Caco-2 (cell line): Measurements from ENCODE around the gene HSD17B11. TPM values are rescaled to one million over a fixed set of nuclear protein-coding genes. Genes with fewer than 3 reads are reported as not detected.
"Not testable (repeated sequence)": the region's sequence is repeated elsewhere in the genome, so short reads cannot be mapped to it uniquely, and the experiment has no call there.

Source experiments
- BruUV-seq: library from RNA; stranded (reverse); fragments of 400-500 nt; replicated peaks from 2 replicates; lab custom pipeline; 2021; lab: Mats Ljungman, UMichigan
- CTCF ChIA-PET: fragments of 300-600 bp; sonication (Branson Sonifier 250); formaldehyde crosslinking; loops from one replicate; lab custom pipeline; 2022; ENCODE audit warnings: antibody characterized with exemption; lab: Charles Lee
- POLR2A ChIA-PET: fragments of 300-600 bp; sonication (Branson Sonifier 250); formaldehyde crosslinking; loops from one replicate; lab custom pipeline; 2022; ENCODE audit warnings: antibody characterized with exemption; lab: Charles Lee
- DNase-seq, 2 experiments: peaks; one replicate each; pipeline versions ENCODE4 v3.0.0 to v3.0.0-alpha.2; 2020 to 2022
- H3K27me3 ChIP-seq: replicated peaks from 2 replicates; pipeline ENCODE4 v1.6.0; 2011; ENCODE audit warnings: low read length; ENCODE audit not compliant: control insufficient read depth, insufficient read depth
- H3K36me3 ChIP-seq: 2 replicates; pipeline ENCODE4 v1.5.1; 2011; ENCODE audit warnings: low read length; ENCODE audit not compliant: control insufficient read depth, insufficient read depth
- H3K4me1 ChIP-seq: fragments of 250-450 bp; sonication (Bioruptor Pico); 2 replicates; pipeline ENCODE4 v1.5.1; 2020; ENCODE audit warnings: mild to moderate bottlenecking
- H3K4me3 ChIP-seq: 2 replicates; pipeline ENCODE4 v1.5.1; 2011; ENCODE audit warnings: low read depth, mild to moderate bottlenecking, control low read depth, low read length
- H3K9me3 ChIP-seq: fragments of 250-450 bp; sonication (Bioruptor Pico); 2 replicates; pipeline ENCODE4 v1.5.1; 2020; ENCODE audit warnings: mild to moderate bottlenecking, moderate library complexity
- H3K27ac Mint-ChIP-seq: one replicate; pipeline ENCODE4 v1.8.0; 2022; ENCODE audit warnings: mixed read lengths; ENCODE audit not compliant: unreplicated experiment
- H3K27me3 Mint-ChIP-seq: one replicate; pipeline ENCODE4 v1.8.0; 2022; ENCODE audit warnings: mixed read lengths; ENCODE audit not compliant: insufficient read depth, unreplicated experiment
- H3K36me3 Mint-ChIP-seq: one replicate; pipeline ENCODE4 v1.8.0; 2022; ENCODE audit warnings: mild to moderate bottlenecking, mixed read lengths; ENCODE audit not compliant: insufficient read depth, unreplicated experiment
- H3K4me1 Mint-ChIP-seq: one replicate; pipeline ENCODE4 v1.8.0; 2022; ENCODE audit warnings: low read depth, mixed read lengths; ENCODE audit not compliant: unreplicated experiment
- H3K4me3 Mint-ChIP-seq: one replicate; pipeline ENCODE4 v1.8.0; 2022; ENCODE audit warnings: mild to moderate bottlenecking, moderate library complexity, mixed read lengths; ENCODE audit not compliant: unreplicated experiment
- H3K9me3 Mint-ChIP-seq: one replicate; pipeline ENCODE4 v1.8.0; 2022; ENCODE audit warnings: mixed read lengths; ENCODE audit not compliant: unreplicated experiment
- intact Hi-C: fragments of 100-400 bp; cut with micrococcal nuclease; formaldehyde crosslinking; loops from one replicate; pipeline ENCODE4 v1.10.0; 2022; ENCODE audit not compliant: unreplicated experiment
- total RNA-seq: library from RNA; stranded (reverse); gene quantifications from 2 replicates; pipeline ENCODE4 v1.2.3, GENCODE V29; 2022
- TF ChIP-seq, protein P1 (sequence below), 2 experiments: fragments of 200-600 bp in 1 of 2; IDR thresholded peaks; 1 replicate in 1 of 2; 2 replicates in 1 of 2; pipeline versions ENCODE4 v1.5.1 to v1.8.0; 2011 to 2022; ENCODE audit warnings: antibody characterized with exemption in 1 of 2, control low read depth in 1 of 2, inconsistent platforms in 1 of 2, low read depth in 1 of 2, low read length in 1 of 2, mild to moderate bottlenecking in 1 of 2, moderate library complexity in 1 of 2; ENCODE audit not compliant: insufficient read depth in 1 of 2, severe bottlenecking in 1 of 2, unreplicated experiment in 1 of 2

The HSD17B11 gene
- total RNA-seq, 1 experiment from 2014 or later, result 42.8 TPM

- no peaks in the 10 kb centered on the region for H3K27me3 Mint-ChIP-seq
- H3K4me1 ChIP-seq, result peaks cover 17% of the 10 kb centered on the region
- H3K4me1 Mint-ChIP-seq, result peaks cover 13% of the 10 kb centered on the region
- peak within 1 kb of the TSS; percentile 79 for H3K4me3 ChIP-seq
- peak; percentile 93 to 95 for DNase-seq
- CTCF ChIA-PET, result interaction anchor here (1.1 kb wide), 1 partner anchor 32 kb away, joined by 3 read pairs; the partner anchor contains the start of gene HSD17B11
- TSS peak; percentile 95 for BruUV-seq
- H3K36me3 Mint-ChIP-seq, result peaks cover 4% of the 10 kb centered on the region
- no peaks in the 10 kb centered on the region for H3K9me3 ChIP-seq
- intact Hi-C loops, result loop anchor here (1.0 to 2.0 kb wide), 4 partner anchors 13 to 47 kb away; partner anchors contain the start of gene HSD17B11
- TF ChIP-seq, protein P1, sequence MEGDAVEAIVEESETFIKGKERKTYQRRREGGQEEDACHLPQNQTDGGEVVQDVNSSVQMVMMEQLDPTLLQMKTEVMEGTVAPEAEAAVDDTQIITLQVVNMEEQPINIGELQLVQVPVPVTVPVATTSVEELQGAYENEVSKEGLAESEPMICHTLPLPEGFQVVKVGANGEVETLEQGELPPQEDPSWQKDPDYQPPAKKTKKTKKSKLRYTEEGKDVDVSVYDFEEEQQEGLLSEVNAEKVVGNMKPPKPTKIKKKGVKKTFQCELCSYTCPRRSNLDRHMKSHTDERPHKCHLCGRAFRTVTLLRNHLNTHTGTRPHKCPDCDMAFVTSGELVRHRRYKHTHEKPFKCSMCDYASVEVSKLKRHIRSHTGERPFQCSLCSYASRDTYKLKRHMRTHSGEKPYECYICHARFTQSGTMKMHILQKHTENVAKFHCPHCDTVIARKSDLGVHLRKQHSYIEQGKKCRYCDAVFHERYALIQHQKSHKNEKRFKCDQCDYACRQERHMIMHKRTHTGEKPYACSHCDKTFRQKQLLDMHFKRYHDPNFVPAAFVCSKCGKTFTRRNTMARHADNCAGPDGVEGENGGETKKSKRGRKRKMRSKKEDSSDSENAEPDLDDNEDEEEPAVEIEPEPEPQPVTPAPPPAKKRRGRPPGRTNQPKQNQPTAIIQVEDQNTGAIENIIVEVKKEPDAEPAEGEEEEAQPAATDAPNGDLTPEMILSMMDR (IDR thresholded peaks at IDR 0.05; ENCODE audit: insufficient read depth in 1 of 2, low read depth in 1 of 2, low read length in 1 of 2, severe bottlenecking in 1 of 2, unreplicated experiment in 1 of 2), result no peak
- POLR2A ChIA-PET, result interaction anchor here (1.1 to 1.8 kb wide), 2 partner anchors 31 to 39 kb away, joined by 3 to 12 read pairs; partner anchors contain the start of gene HSD17B11
- H3K27ac Mint-ChIP-seq, result peak within 1 kb of the TSS; percentile 96
- H3K4me3 Mint-ChIP-seq, result peak within 1 kb of the TSS; percentile 94
- H3K36me3 ChIP-seq, result no peaks in the 10 kb centered on the region
- H3K9me3 Mint-ChIP-seq, result no peaks in the 10 kb centered on the region
- H3K27me3 ChIP-seq, result no peaks in the 10 kb centered on the region
These were observed 31.4 kb upstream of the HSD17B11 start, which contains the start of gene NUDT9 for GRCh38 chr4:87422104-87423052. NUDT9 (plus strand) TSS chr4:87422573; CDS start chr4:87422906, 333 bp downstream.

- peaks cover 13% of the 10 kb centered on the region for H3K4me1 ChIP-seq
- intact Hi-C loops, result no loop called here
- TF ChIP-seq, protein P1 (IDR thresholded peaks at IDR 0.05; ENCODE audit: insufficient read depth in 1 of 2, low read depth in 1 of 2, low read length in 1 of 2, severe bottlenecking in 1 of 2, unreplicated experiment in 1 of 2), result no peak
- no peak overlapping the region for H3K27ac Mint-ChIP-seq
- H3K4me3 ChIP-seq, result no peak overlapping the region
- H3K9me3 ChIP-seq, result no peaks in the 10 kb centered on the region
- ChIA-PET CTCF (no interaction called here), POLR2A (no interaction called here)
- peaks cover 13% of the 10 kb centered on the region for H3K4me1 Mint-ChIP-seq
- H3K27me3 Mint-ChIP-seq, result no peaks in the 10 kb centered on the region
- no peaks in the 10 kb centered on the region for H3K36me3 ChIP-seq
- DNase-seq, result no peak
- H3K27me3 ChIP-seq, result no peaks in the 10 kb centered on the region
- BruUV-seq, result no TSS peak
- peaks cover 4% of the 10 kb centered on the region for H3K36me3 Mint-ChIP-seq
- H3K9me3 Mint-ChIP-seq, result no peaks in the 10 kb centered on the region
- peak overlapping the region; percentile 31 for H3K4me3 Mint-ChIP-seq
These were observed 29.4 kb upstream of the HSD17B11 start for GRCh38 chr4:87420276-87420830.

DNA sequence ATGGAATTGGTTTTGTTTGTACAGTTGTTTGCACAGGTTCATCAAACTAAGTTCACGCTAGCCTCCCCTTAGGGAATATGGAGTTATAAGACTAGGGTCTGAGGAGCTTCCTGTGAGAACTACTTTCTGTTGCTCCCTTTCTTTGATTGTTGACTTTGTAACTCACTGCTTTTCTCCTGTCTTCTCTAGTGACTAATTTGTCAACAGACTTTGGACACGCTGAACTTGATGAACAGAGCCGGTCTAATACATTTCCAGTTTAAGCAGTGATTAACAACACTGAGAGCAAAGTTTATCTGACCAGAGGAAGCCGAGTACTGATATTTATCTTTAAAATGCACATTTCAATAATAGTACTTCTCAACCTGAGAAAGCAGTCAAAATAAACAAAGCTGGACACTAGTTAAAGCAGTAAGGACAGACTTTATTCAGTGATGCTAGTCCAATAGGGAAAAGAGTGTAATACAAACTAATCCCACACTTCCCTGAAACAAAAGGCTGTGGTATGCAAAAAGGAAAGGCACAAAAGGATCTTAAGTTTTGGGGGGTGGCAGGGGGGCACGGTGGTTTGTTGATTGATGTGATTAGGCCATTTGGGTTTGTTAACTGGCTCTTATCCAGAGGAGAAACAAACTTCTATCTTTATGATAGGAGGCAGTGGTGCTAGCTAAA is 28.7 kb upstream of the HSD17B11 start:
- Histone ChIP-seq H3K4me1 (peaks cover 13% of the 10 kb centered on the region), H3K27me3 (no peaks in the 10 kb centered on the region), H3K9me3 (no peaks in the 10 kb centered on the region), H3K36me3 (no peaks in the 10 kb centered on the region), H3K4me3 (no peak overlapping the region)
- ChIA-PET CTCF (no interaction called here), POLR2A (interaction anchor here (1.0 kb wide), 1 partner anchor 29 kb away, joined by 5 read pairs; the partner anchor contains the start of gene HSD17B11)
- Mint-ChIP-seq H3K4me3 (peak overlapping the region; percentile 31), H3K4me1 (peaks cover 13% of the 10 kb centered on the region), H3K27ac (no peak overlapping the region), H3K9me3 (no peaks in the 10 kb centered on the region), H3K27me3 (no peaks in the 10 kb centered on the region), H3K36me3 (peaks cover 4% of the 10 kb centered on the region)
- no TSS peak for BruUV-seq
- TF ChIP-seq, protein P1 (IDR thresholded peaks at IDR 0.05; ENCODE audit: insufficient read depth in 1 of 2, low read depth in 1 of 2, low read length in 1 of 2, severe bottlenecking in 1 of 2, unreplicated experiment in 1 of 2), result no peak
- DNase-seq, result peak in 1 of 2 experiments; percentile 22
- intact Hi-C loops, result no loop called here

DNA sequence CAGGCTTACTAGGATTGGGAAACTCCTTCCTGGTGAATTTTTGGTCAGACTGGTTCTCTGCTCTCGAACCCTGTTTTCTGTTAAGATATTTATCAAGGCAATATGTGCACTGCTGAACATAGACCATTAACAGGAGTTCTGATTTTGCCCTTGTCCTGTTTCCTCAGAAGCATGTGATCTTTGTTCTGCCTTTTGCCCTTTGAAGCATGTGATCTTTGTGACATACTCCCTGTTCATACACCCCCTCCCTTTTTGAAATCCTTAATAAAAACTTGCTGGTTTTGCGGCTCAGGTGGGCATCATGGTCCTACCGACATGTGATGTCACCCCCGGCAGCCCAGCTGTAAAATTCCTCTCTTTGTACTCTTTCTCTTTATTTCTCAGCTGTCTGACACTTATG is 27.4 kb upstream of the HSD17B11 start:
- H3K27ac Mint-ChIP-seq, H3K36me3 ChIP-seq, H3K36me3 Mint-ChIP-seq, H3K9me3 Mint-ChIP-seq, BruUV-seq, H3K4me3 ChIP-seq, intact Hi-C loops, H3K27me3 Mint-ChIP-seq, DNase-seq, H3K27me3 ChIP-seq, H3K9me3 ChIP-seq, CTCF ChIA-PET, H3K4me3 Mint-ChIP-seq, POLR2A ChIA-PET: not testable (repeated sequence)
- peaks cover 13% of the 10 kb centered on the region for H3K4me1 Mint-ChIP-seq
- peaks cover 13% of the 10 kb centered on the region for H3K4me1 ChIP-seq
